A204.1 (cell line): ENCODE results near the gene SLC48A1.

ENCODE experiments used
- FAIRE-seq: peaks from 2 replicates; lab custom pipeline; 2012; peaks lifted over from hg19 to GRCh38; lab: Jason Lieb, UNC

Gene SLC48A1

DNA sequence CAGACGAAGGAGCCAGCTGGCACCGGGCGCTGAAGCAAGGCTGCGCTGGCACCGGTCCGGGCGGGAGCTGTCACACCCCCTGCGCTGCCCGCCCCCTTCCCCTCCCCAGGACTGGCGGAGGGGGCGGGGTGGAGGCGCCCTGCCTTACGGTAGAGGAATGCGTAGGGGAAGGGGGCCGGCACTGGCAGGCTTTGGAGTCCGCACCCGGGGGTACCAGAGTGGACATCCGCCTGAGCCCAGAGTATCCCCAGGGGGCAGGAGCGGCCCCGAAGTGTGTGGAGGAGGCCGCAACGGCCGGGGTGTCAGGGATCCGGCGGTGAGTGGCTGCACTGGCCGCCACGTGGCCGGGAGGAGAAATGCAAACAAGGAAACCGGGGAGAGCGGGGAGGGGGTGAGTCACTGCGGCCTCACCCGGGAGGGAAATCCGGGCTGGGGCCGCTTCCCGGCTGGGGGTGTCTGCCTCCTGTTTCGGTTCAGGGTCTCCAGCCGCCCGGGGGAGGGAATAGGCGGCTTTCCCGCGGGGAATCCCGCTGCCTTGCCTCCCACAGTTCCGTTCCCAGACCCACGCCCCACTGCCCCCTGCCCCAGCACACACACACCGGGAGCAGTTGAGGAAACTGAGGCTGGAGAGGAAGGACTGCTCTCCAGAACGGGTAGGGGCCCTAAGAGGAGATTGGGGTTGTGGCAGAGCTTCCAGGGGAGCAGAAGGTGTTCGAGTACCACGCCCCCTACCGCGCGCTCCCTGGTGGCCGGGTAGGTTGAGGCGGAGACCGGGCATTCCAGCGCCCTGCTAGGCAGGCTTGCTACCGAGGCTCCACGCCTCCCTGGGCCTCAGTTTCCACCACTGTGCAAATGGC is 14.0 kb upstream of the SLC48A1 start, which contains the start of gene RAPGEF3:
Gene RAPGEF3, minus strand, starts transcription at position 47 of the 857 bp plus-strand sequence. CDS start 324 bp downstream, outside the sequence.
- FAIRE-seq: no peak

- no peak for FAIRE-seq
These were observed 10.1 kb upstream of the SLC48A1 start for GRCh38 chr12:47762850-47763465.

DNA sequence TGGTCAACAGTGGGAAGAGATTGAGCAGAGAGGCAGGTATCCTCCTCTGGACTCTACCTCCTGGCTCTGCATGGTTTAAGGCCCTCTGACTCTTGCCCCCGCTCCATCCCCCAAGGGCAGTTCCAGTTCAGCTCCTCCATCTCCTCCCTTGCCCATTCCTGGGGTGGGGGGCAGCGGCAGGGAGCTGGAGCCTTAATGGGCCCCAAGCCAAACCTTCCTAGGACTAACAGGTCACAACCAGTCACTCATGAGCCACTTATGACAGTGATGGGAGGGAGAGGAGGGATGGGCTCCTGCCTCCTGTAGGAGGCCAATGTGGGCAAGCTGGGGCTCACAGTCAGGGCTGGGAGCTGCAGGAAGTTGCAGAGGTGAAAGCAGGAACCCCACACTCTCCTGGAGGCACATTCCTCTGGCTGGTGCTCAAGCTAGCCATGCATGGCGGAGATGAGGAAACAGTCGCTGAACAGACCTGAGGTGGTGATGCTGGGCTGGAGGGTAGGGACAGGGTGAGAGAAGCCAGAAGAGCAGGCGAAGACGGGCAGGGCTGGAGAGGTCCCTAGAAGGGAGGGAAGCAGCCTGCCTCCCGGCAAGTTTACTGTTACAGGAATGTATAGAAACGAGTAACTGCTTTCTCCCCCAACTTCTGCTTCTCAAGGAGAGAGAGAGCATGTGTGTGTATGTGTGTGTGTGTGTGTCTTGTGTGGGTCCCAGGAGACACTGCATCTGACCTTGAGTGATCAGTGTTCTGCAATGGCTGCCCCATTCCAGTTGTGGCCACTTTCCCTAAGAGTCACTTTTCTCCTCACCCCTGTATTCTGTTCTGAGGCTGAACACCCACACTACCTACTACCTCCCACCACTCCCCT is 9.3 kb upstream of the SLC48A1 start:
- FAIRE-seq: no peak

DNA sequence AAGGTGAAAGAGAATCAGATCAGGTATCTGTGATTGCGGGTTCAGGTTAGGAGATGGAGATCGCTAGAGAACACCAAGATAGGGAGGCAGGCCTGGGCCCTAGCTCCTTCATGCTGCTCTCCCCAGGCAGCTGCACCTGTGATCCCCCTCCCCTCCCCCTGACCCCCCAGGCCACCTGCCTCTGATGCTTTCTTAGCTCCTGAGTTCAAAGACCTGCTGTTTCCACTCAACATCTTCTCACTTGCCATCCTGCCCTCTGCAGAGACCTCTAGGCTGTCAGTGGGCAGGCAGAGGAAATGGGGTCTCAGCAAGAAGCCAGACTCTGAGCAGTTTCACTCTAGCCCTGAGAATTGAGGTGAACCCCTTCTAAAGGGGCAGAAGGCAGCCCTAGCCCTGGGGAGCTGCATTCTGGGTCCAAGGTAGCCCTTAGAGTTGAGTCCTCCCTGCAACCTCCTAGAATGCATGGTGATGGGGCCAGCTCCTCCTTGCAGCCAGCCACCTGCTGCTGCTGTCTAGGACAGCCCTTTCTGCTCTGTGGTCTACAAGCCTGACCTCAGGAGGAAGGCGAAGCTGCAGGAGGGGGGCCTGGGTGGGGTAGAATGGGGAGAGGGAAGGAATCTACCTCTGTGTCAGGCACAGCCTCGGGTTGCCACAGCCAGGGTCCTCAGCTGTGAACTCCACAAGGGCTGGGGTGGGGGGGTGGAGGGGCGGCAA is 6.4 kb upstream of the SLC48A1 start:
- FAIRE-seq: no peak

- no peak for FAIRE-seq
These were observed 5.8 kb upstream of the SLC48A1 start for GRCh38 chr12:47767216-47767724.

- FAIRE-seq: no peak
These were observed 4.7 kb upstream of the SLC48A1 start for GRCh38 chr12:47768323-47768811.

DNA sequence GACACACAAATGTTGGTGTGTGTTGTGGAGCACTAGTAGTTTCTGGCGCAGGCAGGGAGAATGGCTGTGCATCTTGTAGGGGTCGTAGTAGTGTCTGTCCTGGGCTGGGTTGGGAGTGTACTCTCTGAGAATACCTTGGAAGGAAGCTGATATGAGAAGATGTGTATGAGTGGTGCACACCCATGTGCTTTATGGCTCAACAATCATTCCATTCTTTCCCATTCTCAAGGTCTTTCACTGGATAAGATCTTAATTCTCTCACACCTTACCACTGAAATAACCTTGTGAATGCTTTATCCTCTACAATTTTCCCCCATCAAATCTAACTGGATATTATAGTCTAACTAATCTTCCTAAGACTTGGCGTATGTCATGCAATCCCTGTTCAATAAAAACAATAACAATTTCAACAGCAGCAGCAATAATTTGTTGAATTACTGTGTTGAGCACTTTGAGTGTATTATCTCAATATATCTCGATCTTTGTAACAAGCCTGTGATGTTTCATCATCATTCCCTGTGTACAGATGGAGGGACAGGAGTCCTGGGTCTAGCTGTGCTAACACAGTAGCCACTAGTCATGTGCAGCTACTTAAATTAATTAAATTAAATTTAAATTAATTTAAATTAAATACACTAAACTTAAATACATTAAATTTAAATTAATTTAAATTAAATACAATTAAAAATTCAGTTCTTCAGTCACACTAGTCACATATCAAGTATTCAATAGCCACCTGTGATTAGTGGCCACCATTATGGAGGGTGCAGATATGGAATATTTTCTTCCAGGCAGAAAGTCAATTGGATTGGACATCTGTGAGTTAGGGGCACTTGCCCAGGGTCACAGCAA is 3.6 kb upstream of the SLC48A1 start:
- no peak for FAIRE-seq

DNA sequence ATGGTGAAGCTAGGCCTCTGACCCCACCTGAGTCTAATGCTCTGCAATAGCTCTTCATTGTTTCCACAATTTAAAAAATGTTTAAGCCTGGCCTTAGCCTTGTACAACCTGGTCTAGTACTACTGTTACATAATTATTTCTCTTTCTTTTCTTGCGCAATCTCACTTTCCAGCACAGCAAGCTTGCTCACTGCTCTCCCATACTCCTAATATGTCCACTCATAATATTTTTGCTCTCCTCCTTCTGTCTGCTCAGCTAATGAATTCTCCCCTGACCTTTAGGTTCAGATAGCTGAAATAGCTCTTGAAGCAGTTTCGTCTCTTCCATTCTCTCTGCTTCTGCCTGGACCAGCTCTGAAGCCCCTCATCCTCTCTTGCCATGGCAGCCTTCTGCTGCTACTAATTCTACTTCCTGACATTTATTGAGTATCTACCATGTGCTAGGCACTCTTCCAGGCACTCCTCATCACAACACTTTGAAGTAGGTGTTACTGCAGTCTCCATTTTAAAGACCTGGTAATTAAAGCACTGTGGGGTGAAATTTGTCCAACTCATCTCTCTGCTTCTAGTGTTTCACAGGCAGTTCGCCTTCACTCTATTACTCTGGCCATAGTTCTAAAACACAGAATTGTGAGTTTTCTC is 2.8 kb upstream of the SLC48A1 start:
- no peak for FAIRE-seq

DNA sequence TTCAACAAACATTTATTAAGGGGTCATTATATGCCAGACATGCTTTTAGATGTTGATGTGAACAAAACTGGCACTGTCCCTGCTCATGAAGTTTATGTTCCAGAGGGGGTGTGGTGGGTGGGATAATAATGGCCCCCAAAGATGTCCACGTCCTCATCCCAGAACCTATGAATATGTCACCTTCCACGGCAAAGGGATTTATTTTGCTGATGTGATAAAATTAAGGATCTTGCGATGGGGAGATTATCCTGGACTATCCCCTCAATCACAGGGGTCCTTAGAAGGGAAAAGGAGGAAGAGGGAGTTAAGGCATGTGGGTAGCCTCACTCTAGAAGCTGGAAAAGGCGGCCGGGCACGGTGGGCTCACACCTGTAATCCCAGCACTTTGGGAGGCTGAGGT is 1.7 kb upstream of the SLC48A1 start:
- no peak for FAIRE-seq

DNA sequence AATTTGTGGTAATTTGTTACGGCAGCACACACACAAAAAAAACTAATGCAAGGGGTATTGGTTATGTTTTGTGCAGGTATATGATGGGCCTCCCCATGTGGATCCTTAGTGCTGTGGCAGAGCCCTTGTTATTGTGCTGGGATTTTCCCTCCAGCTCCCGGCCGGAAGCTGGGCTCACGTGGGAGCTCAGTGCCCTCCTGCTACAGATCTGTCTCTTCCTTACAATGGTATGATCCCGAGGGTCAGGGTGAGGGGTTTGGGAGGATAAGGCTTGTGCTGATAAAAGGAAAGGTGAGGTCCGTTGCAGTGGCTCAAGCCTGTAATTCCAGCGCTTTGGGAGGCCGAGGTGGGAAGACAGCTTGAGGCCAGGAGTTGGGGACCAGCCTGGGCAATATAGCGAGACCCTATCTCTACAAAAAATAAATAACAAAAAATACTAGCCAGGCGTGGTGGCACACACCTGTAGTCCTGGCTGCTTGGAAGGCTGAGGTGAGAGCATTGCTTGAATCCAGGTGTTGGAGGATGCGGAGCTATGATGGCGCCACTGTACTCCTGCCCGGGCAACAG is 861 bp upstream of the SLC48A1 start:
- FAIRE-seq: no peak

GRCh38 chr12:47772738-47773061 is 338 bp upstream of the SLC48A1 start:
- no peak for FAIRE-seq

GRCh38 chr12:47773858-47774580 is 981 bp downstream of the SLC48A1 start:
- FAIRE-seq: no peak

GRCh38 chr12:47774663-47775062 is 1.6 kb downstream of the SLC48A1 start:
- FAIRE-seq: no peak

- no peak for FAIRE-seq
These were observed 2.3 kb downstream of the SLC48A1 start for GRCh38 chr12:47775100-47775911.

- FAIRE-seq: no peak
These were observed 3.6 kb downstream of the SLC48A1 start for GRCh38 chr12:47776471-47777143.

GRCh38 chr12:47777151-47777550 is 4.1 kb downstream of the SLC48A1 start:
- FAIRE-seq: no peak

DNA sequence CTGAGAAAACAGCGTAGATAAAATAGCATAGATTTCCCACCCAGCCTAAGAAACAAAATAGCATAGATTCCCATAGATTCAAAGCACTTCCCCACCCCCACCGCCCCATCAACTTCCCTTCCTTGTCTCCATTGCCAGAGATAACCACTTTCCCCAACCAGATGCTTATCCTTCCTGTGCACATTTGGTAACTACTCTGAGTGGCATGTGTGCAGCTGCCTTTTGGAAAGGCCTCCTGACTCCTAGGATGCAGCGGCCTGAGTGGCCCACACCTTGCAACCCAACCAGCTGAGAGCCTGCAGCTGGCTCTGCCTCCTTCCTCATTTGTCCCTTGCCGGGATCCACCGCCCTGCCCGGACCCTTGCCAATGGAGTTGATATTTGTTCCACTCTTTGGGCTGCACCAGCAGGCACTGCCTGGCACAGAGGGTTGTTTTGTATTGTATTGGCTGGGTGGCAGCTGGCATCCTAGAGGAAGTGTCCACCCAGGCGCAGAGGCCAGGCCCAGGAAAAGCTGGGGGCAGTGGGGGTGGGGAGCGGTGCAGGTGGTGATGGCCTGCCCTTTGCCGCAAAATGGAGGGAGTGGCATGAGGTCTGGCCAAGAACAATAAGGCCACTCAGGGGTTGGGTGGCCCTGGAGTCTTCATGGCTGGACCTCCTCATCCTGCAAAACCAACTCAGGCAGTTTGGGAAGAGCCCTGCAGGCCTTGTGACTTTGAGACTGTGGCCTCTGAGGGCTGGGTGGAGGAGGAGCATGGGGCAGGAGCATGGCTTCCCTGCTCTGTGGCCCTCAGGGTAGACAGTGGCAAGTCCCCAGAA is 4.9 kb downstream of the SLC48A1 start:
- no peak for FAIRE-seq
